WERI-Rb-1 (cell line): ENCODE data around the gene CREB3.

Source experiments
- DNase-seq: peaks from one replicate; pipeline ENCODE4 v3.0.0-alpha.2; 2020
- H3K27ac ChIP-seq: fragments of 250-450 bp; sonication (Bioruptor Pico); 2 replicates; pipeline ENCODE4 v1.5.1; 2020; ENCODE audit warnings: mild to moderate bottlenecking, moderate library complexity
- H3K27me3 ChIP-seq: fragments of 250-450 bp; sonication (Bioruptor Pico); 2 replicates; pipeline ENCODE4 v1.5.1; 2021; ENCODE audit warnings: mild to moderate bottlenecking, low read depth, moderate library complexity; ENCODE audit not compliant: insufficient read depth, severe bottlenecking
- H3K36me3 ChIP-seq: fragments of 250-450 bp; sonication (Bioruptor Pico); 2 replicates; pipeline ENCODE4 v1.5.1; 2020; ENCODE audit warnings: mild to moderate bottlenecking, moderate library complexity
- H3K4me3 ChIP-seq: 2 replicates; pipeline ENCODE4 v1.5.1; 2011; ENCODE audit warnings: low read depth, mild to moderate bottlenecking, control low read depth, low read length
- H3K9me3 ChIP-seq: fragments of 250-450 bp; sonication (Bioruptor Pico); 2 replicates; pipeline ENCODE4 v1.5.1; 2021; ENCODE audit warnings: mild to moderate bottlenecking, moderate library complexity; ENCODE audit not compliant: severe bottlenecking
- CTCF ChIP-seq: IDR thresholded peaks from 2 replicates; pipeline ENCODE4 v1.5.1; 2011; ENCODE audit warnings: low read depth, mild to moderate bottlenecking, control low read depth, inconsistent platforms, low read length

Gene CREB3

GRCh38 chr9:35697486-35697885 lies 35.0 kb upstream of the CREB3 start:
- Histone ChIP-seq H3K9me3 (no peaks in the 10 kb centered on the region), H3K27me3 (no peaks in the 10 kb centered on the region), H3K27ac (no peak overlapping the region), H3K36me3 (peaks cover 57% of the 10 kb centered on the region), H3K4me3 (no peak overlapping the region)
- no peak for TF ChIP-seq CTCF
- DNase-seq: no peak

GRCh38 chr9:35698231-35698630 lies 34.2 kb upstream of the CREB3 start:
- no peaks in the 10 kb centered on the region for H3K9me3 ChIP-seq
- no peak for TF ChIP-seq CTCF
- DNase-seq: no peak
- H3K36me3 ChIP-seq: peaks cover 65% of the 10 kb centered on the region
- H3K4me3 ChIP-seq: no peak overlapping the region
- H3K27ac ChIP-seq: no peak overlapping the region
- no peaks in the 10 kb centered on the region for H3K27me3 ChIP-seq

GRCh38 chr9:35700031-35700430 lies 32.4 kb upstream of the CREB3 start:
- Histone ChIP-seq H3K27ac (no peak overlapping the region), H3K4me3 (no peak overlapping the region), H3K27me3 (no peaks in the 10 kb centered on the region), H3K9me3 (no peaks in the 10 kb centered on the region), H3K36me3 (peaks cover 83% of the 10 kb centered on the region)
- DNase-seq: no peak
- TF ChIP-seq CTCF: no peak

GRCh38 chr9:35700942-35701341 lies 31.5 kb upstream of the CREB3 start:
- H3K27ac ChIP-seq: no peak overlapping the region
- no peaks in the 10 kb centered on the region for H3K9me3 ChIP-seq
- H3K36me3 ChIP-seq: peaks cover 89% of the 10 kb centered on the region
- no peak for DNase-seq
- no peak overlapping the region for H3K4me3 ChIP-seq
- no peaks in the 10 kb centered on the region for H3K27me3 ChIP-seq
- TF ChIP-seq CTCF: no peak

GRCh38 chr9:35702696-35703095 lies 29.8 kb upstream of the CREB3 start:
- peaks cover 91% of the 10 kb centered on the region for H3K36me3 ChIP-seq
- H3K27ac ChIP-seq: no peak overlapping the region
- H3K27me3 ChIP-seq: no peaks in the 10 kb centered on the region
- no peak overlapping the region for H3K4me3 ChIP-seq
- TF ChIP-seq CTCF: no peak
- no peaks in the 10 kb centered on the region for H3K9me3 ChIP-seq
- DNase-seq: no peak

GRCh38 chr9:35703906-35704672 lies 28.4 kb upstream of the CREB3 start:
- no peak for DNase-seq
- no peak overlapping the region for H3K4me3 ChIP-seq
- no peak overlapping the region for H3K27ac ChIP-seq
- H3K36me3 ChIP-seq: peaks cover 94% of the 10 kb centered on the region
- TF ChIP-seq CTCF: no peak
- H3K27me3 ChIP-seq: no peaks in the 10 kb centered on the region
- no peaks in the 10 kb centered on the region for H3K9me3 ChIP-seq
